GF-D8 (cell line): ENCODE measurements around the gene UBN1.

Experiments used
- DNase-seq: peaks from one replicate; lab custom pipeline; 2025; lab: John Stamatoyannopoulos, UW

Gene UBN1

DNA sequence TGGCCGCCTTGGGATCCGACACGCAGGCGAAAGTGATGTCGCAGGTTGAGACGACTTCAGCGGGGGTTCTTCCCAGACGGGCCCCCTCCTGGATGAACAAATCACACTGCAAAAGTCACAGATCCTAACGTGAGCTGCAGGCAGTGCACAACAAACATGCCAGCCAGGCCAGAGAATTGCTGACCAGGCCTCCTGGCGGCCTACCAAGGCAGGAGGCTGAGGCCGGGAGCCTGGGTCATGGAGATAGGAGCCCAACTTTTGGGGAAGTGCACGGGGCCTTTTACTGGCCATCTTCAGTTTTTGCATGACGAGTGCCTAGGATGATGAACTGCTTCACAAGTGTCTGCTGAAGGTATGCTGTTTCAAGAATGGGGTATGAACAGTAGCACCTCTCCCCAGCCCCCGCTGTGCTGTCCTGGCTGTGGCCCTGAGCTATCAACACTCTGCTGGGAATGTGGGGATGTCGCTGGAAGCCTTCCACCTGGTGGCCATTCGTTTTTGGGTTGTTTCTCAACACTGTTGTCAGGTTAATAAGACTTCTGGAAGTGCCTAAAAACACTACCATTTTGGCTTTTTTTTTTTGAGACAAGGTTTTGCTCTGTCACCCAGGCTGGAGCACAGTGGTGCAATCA lies 32.6 kb upstream of the UBN1 start:
- DNase-seq, result no peak

DNA sequence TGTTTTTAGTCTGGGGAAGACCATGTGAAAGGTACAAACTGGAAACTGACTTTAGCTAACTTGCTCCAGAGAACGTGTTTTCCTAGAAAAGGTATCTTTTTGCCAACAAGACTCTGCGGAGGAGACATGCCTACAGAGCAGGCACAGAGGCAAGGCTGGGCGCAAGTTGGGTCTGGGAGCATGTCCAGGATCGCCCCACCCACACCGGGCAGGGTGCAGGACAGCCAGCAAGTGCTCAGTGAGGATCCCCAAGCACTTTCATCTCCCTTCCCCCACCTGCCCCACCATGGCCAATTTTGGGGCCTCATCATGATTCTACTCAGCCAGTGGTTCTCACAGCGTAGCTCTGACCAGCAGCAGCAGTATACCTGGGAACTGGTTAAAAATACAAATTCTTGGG lies 26.6 kb upstream of the UBN1 start:
- no peak for DNase-seq

GRCh38 chr16:4825196-4825595 lies 22.1 kb upstream of the UBN1 start:
- DNase-seq, result no peak

DNA sequence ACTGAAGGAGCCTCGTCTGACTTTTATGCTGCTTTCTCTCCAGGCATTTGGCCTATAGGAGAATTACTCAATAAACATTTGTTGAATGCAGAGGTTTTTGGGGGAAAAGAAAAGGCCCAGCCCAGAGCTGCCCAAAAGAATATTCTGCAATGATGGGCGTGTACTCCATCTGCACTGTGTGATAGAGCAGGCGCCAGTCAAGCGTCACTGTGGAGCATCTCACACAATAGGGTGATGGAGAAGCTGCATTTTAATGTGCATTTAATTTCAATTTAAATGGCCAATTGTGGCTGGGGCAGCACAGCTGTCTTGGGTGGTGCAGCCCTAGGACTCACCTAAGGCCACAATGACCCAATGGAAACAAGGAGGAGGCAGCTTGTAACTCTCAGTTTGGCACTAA lies 20.8 kb upstream of the UBN1 start:
- no peak for DNase-seq

- no peak for DNase-seq
Measured at GRCh38 chr16:4826980-4827379, 20.3 kb upstream of the UBN1 start.

DNA sequence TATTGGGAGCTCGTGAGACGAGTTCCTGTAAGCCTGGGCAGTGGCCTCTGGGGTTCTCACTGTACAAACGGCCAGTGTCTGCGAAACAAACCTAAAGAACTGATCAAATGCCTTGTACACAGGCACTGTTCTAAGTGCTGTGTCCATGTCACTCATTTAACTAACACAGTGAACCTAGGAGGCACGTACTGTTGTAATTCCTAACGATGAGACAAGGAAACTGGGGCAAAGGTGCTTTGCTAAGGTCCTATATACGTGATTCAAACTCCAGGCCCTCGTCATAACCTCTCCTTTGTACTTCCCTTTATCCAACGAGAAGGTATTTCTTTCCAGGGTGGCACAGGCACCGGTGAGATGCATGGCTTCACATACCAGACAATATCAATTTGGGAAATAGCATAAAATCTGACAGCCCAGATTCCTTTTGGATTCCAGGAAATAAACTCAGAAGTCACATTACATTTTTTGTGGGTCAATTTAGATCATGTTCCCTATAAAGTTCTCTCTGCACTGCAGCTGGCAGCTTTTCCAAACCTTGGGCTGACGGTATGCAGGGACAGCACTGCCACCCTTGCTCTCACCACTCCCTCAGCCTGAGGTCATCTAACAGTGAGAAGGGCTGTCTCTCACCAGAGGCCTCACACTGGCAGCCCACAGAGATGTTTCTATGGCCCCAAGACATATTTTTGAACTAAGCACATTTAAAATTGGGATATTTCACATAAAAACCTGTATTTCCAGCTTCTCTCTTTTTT lies 18.5 kb upstream of the UBN1 start:
- DNase-seq, result no peak

DNA sequence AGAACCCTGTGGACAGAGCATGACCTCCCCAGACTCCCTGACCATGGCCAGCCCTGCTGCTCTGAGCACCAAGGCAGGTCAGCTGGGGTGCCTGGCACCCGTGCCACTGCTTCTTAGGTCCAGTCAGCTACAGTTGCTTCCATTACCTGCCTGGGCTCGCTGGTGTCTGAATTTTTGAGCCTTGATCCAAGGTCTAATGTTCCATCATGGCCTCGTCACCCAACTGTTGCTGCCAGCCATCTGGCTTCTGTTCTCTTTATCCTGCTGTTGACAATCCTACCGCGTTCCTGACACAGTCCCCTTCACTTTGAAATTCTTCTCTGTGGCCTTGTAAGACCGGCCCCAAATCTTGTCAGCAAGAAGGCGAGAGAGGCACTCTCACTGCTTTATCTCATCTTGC lies 16.9 kb upstream of the UBN1 start:
- DNase-seq, result no peak

DNA sequence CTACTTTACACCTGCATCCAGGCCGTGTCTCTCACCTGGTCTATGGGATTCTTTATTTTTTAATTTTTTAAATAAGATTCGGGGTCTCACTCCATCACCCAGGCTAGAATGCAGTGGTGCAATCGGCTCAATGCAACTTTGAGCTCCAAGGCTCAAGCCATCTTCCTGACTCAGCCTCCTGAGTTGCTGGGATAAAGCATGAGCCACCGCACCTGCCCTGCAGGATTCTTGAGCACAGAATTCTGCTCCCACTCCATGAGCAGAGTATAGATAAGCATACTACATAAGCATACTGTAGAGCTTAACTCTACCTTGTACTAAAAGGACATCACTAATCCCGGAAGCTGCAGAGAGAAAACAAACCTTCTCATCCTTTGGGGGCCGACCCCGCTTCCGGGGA lies 15.7 kb upstream of the UBN1 start:
- no peak for DNase-seq

DNA sequence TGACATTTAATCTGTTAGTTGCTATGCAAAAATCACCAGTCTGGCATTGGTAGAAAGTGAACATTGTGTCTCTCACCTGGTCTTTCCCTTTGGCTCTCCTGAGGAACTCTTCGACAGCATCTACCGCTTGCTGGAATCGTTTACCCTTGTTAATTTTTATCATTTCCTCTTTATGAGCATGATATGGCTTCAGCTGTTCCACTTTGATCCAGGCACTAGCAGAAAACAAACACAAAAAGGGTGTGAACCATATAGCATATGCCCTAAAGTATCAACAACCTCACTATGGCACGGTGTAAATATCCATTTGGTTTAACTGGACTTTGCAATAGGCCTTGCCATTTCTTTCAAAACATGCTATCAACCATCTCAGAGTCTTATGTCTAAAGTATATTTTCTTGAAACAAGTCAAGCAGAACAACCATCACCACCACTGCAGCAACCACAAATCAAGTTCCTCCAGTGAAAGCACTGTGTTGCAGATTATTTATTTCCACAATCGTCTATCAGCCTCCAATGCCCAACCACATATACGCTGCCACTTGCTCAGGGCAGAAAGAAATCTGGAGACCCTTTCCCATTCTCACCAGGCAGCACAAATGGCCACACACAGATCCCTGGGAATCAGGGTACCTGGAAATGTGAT lies 14.5 kb upstream of the UBN1 start:
- DNase-seq, result no peak

DNA sequence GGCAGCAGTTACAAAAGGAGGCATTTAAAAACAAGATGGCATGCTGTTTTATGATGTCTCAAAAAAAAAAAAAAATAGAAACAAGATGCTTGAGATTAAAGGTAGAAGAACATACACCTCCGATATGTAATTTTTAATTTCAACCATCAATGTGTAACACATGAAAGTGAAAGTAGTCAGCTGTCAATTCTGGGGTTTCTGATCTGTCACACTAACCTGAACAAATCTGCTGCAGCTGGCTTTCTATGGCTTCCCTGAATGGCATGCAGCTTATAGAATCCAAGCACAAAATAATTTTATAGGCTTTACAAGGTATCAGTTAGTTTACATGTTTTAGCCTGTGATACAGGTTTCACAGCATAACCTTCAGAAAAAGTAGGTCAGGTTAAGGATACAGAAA lies 13.7 kb upstream of the UBN1 start:
- no peak for DNase-seq

- DNase-seq, result no peak
Measured at GRCh38 chr16:4836727-4837126, 10.6 kb upstream of the UBN1 start.

DNA sequence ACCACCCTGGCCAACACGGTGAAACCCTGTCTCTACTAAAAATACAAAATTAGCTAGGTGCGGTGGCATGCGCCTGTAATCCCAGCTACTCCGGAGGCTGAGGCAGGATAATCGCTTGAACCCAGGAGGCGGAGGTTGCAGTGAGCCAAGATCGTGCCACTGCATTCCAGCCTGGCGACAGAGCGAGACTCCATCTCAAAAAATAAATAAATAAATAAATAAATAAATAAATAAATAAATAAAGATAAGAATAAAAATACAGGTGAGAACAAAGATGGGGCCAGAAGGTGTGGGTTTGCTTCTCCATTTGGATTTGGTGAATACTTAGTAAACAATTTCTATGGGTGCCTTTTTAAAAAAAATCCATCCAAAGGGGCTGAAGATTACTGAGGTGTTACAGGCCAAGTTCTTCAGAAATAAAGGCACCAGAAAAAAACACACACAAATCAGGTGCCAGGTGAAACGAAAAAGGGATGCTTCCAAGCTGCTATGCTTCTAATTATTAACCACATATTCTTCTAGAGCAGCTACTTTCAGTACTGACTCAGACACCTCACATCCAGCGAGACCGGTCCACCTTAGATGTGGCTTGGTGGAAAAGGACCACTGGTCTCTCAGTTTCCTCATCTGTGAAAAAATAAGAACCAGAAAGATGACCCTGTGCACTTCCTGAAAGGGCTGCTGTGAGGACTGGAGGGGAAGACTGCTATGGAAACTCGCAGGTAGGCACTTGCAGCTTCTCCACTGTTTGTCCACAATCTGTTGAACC lies 9.4 kb upstream of the UBN1 start:
- DNase-seq, result no peak

DNA sequence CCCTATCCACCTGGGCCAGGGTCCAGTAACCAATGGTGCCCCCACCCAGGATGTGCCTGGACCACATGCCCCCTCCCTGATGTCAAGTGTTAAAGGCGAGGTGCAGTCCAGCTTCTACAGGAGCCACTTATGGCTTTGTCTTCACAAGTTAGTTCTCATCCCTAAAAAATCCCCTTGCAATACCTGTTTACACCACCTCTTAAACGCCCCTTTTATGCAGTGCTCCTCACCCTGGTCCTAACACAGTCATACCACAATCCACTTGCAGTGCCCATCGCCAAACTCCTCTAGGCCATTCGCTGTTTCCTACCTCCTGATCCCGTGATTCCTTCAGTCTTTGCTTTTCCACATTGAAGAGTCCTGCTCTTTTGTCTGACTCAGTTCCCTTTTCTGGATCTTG lies 7.3 kb upstream of the UBN1 start:
- DNase-seq, result no peak

DNA sequence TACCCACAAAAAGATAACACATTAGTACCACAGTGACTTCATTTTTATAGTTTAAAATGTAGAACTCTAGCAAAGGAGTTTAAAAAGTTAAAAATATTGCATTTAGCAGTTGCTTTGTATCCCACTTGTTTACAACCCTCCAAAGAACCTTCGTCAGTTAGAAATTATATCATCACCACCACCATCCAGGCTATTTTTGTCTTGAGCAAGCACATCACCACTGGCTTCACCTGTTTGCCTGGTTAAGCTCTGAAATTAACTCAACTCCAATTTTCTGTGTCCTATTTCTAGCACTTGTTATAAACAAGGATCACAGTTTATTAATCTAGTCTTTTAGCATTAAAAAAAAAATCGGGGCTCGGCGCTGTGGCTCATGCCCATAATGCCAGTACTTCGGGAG lies 6.3 kb upstream of the UBN1 start:
- no peak for DNase-seq

DNA sequence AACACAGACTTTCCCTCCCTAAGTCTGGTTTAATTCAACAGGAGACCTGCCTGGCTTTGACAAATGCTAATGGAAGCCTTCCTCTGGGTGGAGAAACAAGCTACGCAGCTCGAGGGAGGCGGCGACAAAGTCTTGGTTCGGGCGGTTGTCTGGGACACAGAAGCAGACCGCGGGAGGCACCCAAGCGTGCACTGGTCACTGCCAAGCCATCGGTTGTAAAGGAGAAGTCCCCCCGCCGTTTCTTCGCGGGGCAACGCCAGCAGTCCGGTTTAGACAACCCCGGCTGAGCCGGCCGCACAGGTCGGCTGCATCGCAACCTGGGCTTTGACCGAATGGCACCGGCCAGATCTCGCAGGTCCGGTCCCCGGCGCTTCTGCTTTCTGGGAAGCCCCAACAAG lies 779 bp upstream of the UBN1 start:
- no peak for DNase-seq

GRCh38 chr16:4847774-4848587 lies 700 bp downstream of the UBN1 start:
- peak; percentile 13 for DNase-seq

- DNase-seq, result no peak
Measured at GRCh38 chr16:4850211-4850610, 2.9 kb downstream of the UBN1 start.

DNA sequence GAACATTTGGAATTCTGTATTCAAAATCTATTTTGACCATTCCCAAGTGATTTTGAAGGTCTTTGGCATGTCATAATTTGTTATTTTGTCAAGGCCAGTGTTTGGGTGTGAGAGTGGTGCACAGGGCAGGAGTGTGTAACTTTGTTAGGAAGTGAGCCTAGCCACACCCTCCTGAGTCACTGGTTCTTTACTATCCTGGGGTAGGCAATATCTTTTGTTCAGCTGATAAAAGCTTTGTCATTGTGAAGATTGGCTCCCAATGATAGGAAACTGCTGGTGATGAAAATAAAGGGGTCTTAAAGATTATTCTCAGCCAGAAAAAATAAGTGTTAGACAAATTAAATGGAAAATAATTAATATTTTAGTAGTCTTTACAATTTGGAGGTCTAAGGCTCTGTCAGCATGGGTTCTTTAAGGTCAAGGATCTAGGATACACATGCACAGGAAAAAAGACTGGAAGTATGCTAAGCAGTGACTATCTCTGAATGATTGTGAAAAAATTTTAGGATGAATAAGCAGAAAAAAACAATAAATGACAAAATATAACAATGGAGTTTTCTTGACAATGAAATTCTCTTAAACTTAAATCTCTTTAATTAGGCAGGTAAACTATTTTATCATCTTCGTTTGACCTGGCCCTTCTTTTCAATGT lies 5.1 kb downstream of the UBN1 start:
- DNase-seq, result no peak

GRCh38 chr16:4855371-4855770 lies 8.1 kb downstream of the UBN1 start:
- DNase-seq, result no peak

DNA sequence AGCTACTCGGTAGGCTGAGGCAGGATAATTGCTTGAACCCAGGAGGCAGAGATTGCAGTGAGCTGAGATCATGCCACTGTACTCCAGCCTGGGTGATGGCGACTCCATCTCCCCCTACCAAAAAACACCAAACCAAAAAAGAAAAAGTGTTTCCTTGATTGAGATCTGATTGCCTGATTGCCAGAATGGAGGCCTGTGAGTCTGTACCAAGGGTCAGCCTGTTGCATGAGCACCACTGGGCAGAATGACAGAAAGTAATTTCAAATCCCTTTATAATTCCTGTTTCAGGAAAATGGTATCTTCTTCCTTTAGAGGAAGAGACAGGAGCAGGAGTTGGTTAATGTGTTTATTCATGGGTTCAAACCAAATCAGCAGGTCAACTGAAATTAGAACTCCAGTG lies 8.5 kb downstream of the UBN1 start:
- no peak for DNase-seq

DNA sequence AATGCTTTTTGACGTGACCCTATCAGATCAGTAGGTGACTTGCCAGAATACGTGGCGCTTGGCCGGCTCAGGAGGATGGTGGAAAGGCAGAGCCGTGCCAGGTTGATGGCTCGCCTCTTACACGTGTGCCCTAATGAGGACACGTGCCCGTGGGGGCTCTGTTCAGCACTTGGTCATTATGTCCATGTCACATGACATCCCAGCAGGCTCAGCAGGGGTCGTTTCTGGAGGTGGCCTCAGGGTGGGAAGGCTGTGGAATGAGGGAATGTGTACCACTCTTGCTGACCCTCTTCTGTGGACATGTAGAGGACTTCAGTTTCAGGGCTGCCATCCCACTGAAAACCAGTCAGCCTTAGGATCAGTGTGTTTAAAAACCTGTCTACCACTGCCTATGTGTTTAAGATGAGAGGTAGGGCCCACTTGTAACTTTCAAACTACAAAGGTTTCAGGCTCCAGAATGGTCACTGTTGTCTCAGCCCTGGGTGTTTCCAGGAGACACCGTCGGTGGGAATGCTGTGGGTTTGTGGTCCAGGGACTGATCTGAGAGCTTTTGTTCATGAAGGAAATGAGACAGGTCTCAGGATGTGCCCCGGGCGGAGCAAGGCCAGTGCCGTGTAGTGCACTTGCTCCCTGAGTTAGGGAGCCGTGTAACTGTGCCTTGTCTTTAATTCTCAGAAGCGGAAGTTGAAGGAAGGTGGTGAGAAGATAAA lies 12.1 kb downstream of the UBN1 start:
- no peak for DNase-seq
